ENCODE data around the gene ERGIC3.
"Not testable (repeated sequence)": the region's sequence is repeated elsewhere in the genome, so short reads cannot be mapped to it uniquely, and the experiment has no call there.

ERGIC3 gene

DNA sequence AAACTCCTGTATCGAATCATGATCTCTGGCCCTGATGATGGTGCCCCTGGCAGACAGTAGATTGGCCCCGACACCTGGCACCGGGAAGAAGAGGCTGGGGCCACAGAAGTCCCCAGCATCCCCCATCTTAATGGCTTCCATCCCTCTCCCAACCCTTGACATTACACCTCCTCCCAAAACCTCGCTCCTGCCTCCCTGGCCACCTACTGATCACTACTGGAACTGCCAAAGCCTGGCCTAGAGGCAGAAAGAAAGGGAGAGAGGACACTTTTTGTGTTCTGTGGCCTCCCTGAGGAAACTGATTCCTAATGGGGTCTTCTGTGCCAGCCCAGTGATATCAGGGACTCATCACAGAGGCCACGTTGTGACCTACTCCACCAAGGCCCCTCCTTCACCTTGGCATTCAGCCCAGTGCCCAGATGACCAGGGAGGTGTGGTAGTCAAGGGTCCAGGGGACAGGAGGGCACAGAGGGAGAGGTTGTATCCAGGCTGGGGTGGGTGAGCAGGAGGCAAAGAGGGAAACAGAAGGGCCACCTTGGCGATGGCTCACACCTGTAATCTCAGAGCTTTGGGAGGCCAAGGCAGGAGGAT is 18.5 kb upstream of the ERGIC3 start:
- DNase-seq: no peak

DNA sequence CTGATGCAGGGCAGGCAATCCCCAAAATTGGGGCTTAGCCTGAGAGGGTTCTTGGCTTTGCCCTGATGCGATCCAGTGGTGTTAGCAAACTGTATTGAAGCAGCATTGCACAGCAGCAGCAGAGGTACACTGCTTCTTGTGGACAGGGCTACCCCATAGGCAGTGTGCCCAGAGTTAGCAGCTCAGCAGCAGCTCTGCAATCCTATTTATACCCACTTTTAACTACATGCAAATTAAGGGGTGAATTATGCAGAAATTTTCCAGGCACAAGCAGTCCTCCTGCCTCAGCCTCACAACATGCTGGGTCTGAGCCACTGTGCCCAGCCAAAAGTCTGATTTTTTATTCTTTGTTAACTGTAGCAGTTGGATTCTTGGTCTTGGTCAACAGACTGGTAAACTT is 16.2 kb upstream of the ERGIC3 start:
- DNase-seq: no peak

- no peak for DNase-seq
Measured at GRCh38 chr20:35527122-35527769, 14.6 kb upstream of the ERGIC3 start.

- DNase-seq: no peak
Measured at GRCh38 chr20:35529552-35529951, 12.3 kb upstream of the ERGIC3 start, which contains the start of gene C20orf173. C20orf173 (minus strand) TSS chr20:35529652; CDS start chr20:35529373, 279 bp downstream.

- no peak for DNase-seq
Measured at GRCh38 chr20:35539756-35540212, 2.1 kb upstream of the ERGIC3 start.

DNA sequence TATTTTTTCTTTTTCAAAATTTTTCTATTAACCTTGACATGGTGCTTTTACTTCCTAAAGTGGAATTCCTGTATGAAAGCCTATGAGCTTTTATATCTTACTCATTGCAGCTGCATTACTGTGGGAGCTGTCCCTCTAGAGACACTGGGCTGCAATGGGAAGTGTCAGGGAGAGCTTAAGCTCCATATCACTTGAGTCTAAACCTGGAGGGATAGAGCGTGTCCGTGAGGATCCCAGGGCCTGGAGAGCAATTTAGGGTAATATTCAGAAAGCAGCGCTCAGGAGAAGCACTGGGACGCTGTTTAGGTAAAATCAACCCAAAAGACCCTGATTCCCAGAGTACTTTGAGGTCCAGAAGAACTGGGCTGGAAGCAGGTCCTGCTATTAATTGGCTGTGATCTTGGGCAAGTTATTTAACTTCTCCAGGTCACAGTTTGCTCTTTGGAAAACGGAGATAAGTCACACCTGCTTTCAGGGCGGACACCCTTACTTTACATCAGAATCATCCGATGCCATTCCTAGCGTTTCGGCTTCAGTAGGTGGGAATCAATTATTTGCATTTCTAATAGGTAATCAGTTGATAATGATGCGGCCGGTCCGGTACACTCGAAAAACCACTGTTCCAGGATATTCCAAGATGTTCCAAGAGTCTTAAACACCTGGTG is 628 bp upstream of the ERGIC3 start:
- no peak for DNase-seq

DNA sequence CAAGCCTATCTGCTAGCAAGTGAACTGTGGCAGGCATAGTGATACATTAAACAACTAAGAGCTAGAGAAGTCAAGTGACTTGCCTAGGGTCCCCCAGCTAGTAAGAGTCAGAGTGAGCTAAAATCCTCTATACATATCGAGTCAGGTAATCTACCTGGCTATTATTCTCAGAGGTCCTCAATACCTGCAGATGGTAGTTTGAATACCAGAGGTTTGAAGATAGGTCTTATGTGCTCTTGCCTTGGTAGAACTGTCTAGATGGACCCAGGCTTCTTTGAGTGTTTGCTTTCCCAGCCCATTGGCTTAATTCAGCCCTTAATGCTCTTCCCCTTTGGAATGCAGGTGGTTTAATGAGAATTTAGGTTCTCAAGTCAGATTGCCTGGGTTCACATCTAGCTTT is 1.1 kb downstream of the ERGIC3 start:
- no peak for DNase-seq

DNA sequence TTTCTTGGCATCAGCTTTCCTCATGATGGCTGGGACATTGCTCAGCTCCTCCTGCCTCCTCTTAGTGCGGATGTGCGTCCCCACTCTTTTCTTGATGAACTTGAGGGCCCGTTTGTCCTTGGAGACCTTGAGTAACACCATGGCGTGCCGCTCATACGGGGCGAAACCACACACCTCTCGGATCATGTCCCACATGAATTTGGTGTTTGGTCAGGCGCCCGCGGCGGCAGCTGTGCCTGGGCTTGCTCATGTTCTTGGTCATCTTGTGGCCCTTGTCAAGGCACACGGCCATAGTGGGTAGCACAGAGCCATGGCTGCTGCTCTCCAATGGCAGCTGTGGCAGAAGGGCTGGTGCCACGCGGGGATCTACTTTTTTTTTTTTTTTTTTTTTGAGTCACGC is 2.6 kb downstream of the ERGIC3 start:
- no peak for DNase-seq

DNA sequence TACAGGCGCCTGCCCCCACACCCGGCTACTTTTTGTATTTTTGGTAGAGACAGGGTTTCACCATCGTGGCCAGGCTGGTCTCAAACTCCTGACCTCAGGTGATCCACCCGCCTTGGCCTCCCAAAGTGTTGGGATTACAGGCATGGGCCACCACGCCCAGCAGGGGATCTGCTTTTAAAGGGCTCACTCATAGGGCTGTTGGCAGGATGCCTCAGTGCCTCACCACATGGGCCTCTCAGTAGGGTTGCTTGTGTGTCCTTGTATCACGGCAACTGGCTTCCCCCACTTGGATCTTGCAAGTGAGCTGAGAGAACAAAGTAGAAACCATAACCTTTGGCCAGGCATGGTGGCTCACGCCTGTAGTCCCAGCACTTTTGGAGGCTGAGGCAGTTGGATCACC is 3.1 kb downstream of the ERGIC3 start:
- DNase-seq: not testable (repeated sequence)

- DNase-seq: no peak
Measured at GRCh38 chr20:35546127-35546526, 4.2 kb downstream of the ERGIC3 start.

DNA sequence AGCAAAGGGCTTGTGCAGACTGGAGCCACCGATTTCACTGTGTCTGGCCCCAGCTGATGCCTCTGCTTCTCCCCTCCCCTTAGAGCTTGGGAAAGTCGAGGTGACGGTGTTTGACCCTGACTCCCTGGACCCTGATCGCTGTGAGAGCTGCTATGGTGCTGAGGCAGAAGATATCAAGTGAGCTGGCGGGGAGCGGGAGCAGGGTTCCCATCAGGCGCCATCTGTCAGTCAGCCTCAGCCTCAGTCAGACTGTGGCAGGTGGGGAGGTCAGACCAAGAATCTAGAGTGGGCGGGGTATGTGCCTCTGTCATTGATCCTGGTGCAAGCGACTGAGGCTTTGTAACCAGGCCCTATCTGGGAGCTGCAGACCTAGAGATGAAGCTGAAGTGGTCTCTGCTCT is 5.5 kb downstream of the ERGIC3 start:
- DNase-seq: no peak

DNA sequence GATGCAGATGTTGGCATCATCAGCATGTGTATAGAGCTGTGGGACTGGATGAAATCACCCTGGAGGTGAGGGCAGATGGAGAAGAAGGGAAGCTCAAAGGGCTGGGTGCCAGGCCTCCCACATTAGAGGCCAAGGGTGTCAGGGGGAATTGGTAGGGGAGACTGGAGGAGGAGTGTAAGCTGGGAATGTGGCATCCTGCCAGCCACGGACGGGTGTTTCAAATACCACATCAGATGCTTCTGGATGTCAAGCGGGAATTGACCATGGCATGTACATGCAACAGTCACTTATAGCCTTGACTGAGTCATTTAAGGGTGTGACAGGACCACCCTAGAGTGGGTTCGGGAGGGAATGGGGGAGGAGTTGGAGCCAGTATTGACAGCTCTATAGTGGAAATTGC is 9.6 kb downstream of the ERGIC3 start:
- DNase-seq: no peak

DNA sequence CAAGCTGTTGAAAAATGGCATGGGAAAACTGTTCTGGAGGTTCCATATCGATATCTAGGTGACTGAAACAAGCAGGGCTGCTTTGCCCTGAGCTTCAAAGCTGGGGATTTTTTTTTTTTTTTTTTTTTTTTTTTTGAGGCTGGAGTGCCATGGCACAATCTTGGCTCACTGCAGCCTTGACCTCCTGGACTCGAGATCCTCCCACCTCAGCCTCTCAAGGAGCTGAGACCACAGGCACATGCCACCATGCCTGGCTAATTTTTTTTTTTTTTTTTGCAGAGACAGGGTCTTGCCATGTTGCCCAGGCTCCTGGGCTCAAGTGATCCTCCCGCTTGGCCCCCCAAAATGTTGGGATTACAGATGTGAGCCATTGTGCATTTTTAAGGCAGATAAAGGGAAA is 11.0 kb downstream of the ERGIC3 start:
- DNase-seq: no peak

- DNase-seq: not testable (repeated sequence)
Measured at GRCh38 chr20:35555461-35555860, 13.6 kb downstream of the ERGIC3 start.

DNA sequence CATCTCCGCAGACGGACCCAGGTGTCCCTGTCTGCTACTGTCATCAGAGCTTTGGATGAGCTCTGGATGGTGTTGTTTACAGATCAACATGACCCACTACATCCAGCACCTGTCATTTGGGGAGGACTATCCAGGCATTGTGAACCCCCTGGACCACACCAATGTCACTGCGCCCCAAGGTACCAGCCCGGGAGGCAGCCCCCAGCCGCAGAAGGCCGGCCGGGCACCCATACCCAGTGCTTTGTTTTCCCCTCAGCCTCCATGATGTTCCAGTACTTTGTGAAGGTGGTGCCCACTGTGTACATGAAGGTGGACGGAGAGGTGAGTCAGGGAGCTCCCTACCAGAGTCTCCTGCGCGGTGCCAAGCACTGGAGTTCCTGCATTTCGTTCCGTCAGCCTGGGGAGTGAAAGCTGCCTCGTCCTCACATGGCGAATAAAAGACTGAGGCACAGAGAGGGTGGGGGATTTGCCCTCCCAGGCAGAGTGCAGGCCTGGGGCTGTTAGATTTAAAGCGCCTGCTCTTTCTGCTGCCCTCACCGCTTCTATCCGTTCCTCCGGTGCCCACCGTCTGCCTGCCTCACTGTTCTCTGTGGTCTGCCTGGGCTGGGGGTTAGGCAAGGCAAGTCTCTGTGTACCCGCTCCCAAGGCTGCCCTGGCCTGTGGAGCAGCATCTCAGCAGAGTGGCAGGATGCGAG is 14.2 kb downstream of the ERGIC3 start:
- DNase-seq: no peak

GRCh38 chr20:35556871-35557270 is 15.0 kb downstream of the ERGIC3 start:
- no peak for DNase-seq

GRCh38 chr20:35558451-35558850 is 16.6 kb downstream of the ERGIC3 start:
- no peak for DNase-seq

DNA sequence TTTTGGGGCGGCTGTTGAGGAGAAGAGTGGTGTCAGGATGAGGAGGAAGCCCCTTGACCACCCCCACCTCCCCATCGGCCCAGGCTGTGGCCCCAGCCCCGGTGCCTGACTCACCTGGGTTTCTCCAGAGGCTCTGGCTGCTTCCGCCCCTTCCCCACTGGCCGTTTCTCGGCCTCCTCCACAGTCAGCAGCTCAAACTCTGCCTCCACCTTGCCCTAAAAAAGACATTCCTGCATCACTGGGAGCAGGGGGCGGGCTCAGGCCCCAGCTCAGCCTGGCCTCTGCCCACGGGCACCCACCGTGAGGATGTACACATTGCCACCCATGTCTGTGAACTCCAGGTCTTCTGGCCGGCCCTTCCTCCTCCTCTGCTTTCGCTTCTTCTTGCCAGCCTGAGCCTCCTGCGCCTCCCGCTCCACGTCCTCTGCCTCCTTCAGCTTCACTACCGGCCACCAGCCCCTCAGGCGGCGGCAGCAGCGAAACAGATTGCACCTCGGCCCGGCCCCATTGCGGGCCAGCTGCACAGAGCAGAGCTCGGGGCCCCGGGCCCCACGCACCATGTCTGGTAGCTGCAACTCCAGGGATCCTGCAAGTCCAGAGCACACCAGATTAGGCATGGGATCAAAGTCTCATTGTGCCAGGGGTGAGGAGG is 17.3 kb downstream of the ERGIC3 start:
- no peak for DNase-seq

DNA sequence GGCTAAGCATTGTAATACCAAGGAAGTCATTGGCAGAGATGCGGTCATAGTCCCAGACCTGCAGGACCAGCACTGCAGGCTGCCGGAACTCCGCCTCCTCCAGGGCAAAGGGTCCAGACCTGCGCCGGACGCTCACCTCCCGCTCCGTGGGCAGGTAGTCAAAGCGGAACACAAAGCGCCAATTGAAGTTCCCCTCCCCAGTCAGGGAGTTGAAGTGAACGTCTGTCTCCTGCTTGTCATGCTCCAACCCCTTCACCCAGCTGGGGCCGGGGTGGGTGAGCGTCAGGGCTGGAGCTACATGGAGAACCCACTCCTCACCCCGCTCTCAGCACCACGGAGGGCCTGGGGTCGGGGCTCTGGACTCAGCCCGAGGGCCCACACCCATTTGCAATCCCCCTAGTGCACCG is 18.2 kb downstream of the ERGIC3 start:
- no peak for DNase-seq

DNA sequence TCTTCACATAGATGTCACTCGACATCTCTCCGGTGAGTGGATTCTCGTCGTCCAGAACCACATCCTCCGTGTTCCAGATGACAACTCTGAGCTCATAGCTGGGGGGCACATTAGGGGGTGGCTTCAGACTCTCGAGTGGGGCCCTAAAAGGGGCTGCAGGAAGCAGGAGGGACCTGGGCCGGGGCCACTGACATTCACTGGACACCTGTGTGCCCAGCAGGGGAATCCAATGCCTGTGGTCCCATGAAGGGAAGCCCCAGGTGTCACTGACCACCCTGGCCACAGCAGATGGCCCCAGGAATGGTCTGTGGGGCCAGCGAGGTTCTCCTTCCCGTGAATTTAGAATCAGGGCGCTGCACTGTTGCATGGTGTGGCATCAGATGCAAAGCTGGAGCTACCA is 18.7 kb downstream of the ERGIC3 start:
- no peak for DNase-seq

- DNase-seq: no peak
Measured at GRCh38 chr20:35561268-35561667, 19.4 kb downstream of the ERGIC3 start.

DNA sequence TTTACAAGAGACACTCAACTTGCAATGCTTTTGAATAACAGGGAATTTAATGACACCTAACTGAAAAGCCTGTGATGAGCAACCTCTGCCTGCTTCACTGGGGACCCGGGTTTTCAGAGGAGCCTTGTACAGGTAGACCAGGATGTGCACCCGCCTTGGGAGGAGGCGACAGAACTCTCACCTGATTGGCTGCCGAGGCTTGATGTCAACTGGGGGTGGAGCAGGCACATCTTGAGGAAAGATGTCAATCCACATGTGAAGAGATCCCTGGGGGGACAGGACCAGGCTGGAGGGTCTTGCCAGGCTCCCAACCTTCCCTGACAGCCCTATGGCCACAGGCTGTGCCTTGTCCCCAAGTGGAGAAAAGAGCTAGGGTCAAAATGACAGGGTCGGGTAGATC is 19.8 kb downstream of the ERGIC3 start:
- DNase-seq: no peak

- DNase-seq: no peak
Measured at GRCh38 chr20:35562541-35563110, 20.7 kb downstream of the ERGIC3 start.
